HepG2 (cell line): ENCODE data around the gene ABCC3. TPM values are rescaled to one million over a fixed set of nuclear protein-coding genes. Genes with fewer than 3 reads are reported as not detected.

Source experiments
- ARID4A ChIP-seq: sonication (generic); formaldehyde crosslinking; IDR thresholded peaks from 2 replicates; pipeline ENCODE4 v1.5.0; 2020; ENCODE audit warnings: mild to moderate bottlenecking, missing genetic modification reagents, borderline replicate concordance
- CHD4 ChIP-seq: fragments of 200-600 bp; sonication (generic); IDR thresholded peaks from 2 replicates; pipeline ENCODE4 v1.7.0; 2017; ENCODE audit warnings: mild to moderate bottlenecking, low read length, borderline replicate concordance
- ETV5 ChIP-seq: IDR thresholded peaks from 2 replicates; pipeline ENCODE4 v1.6.1; 2018; ENCODE audit warnings: missing biosample characterization, missing genetic modification reagents, inconsistent platforms, borderline replicate concordance
- GATAD2A ChIP-seq: IDR thresholded peaks from 2 replicates; pipeline ENCODE4 v1.6.1; 2016
- HBP1 ChIP-seq: IDR thresholded peaks from 2 replicates; pipeline ENCODE4 v1.6.1; 2016; ENCODE audit warnings: low read depth, control low read depth
- HIC2 ChIP-seq: sonication (generic); formaldehyde crosslinking; IDR thresholded peaks from 2 replicates; pipeline ENCODE4 v1.9.0; 2022; ENCODE audit warnings: low read depth, missing genetic modification reagents
- MED13 ChIP-seq: sonication (generic); formaldehyde crosslinking; IDR thresholded peaks from 2 replicates; pipeline ENCODE4 v1.5.0; 2020; ENCODE audit warnings: missing genetic modification reagents
- RARA ChIP-seq: IDR thresholded peaks from 2 replicates; pipeline ENCODE4 v1.6.1; 2016; ENCODE audit warnings: missing genetic modification reagents, missing compliant biosample characterization
- RBFOX2 ChIP-seq: fragments of 200-400 bp; formaldehyde crosslinking; IDR thresholded peaks from 2 replicates; pipeline ENCODE4 v1.6.1; 2017; ENCODE audit warnings: low read depth, mild to moderate bottlenecking, low read length
- TFDP1 ChIP-seq: IDR thresholded peaks from 2 replicates; pipeline ENCODE4 v1.6.1; 2016; ENCODE audit warnings: missing compliant biosample characterization, missing genetic modification reagents, borderline replicate concordance
- ZBTB33 ChIP-seq: sonication (generic); formaldehyde crosslinking; IDR thresholded peaks from 2 replicates; pipeline ENCODE4 v1.4.0; 2020; ENCODE audit warnings: missing genetic modification reagents
- ZNF160 ChIP-seq: sonication (generic); formaldehyde crosslinking; IDR thresholded peaks from 2 replicates; pipeline ENCODE4 v1.8.0; 2022; ENCODE audit warnings: mild to moderate bottlenecking, inconsistent platforms, missing genetic modification reagents
- ZNF687 ChIP-seq: sonication (generic); formaldehyde crosslinking; IDR thresholded peaks from 2 replicates; pipeline ENCODE4 v1.5.1; 2020; ENCODE audit warnings: mild to moderate bottlenecking, missing genetic modification reagents, moderate library complexity
- polyA plus RNA-seq, 8 experiments: library from polyadenylated mRNA; depleted of rRNA in 3 of 8; stranded (reverse) in 7 of 8; unstranded in 1 of 8; fragments of >200 nt; fragmentation: Illumina TruSeq in 4 of 8; extraction: Trizol in 4 of 8; gene quantifications; 2 replicates each; pipeline versions ENCODE4 v1.2.1 to v1.2.3, GENCODE V29; 2011 to 2016; ENCODE audit warnings: low read depth in 4 of 8, missing spikeins in 1 of 8, mixed read lengths in 1 of 8; ENCODE audit not compliant: insufficient read depth in 1 of 8
- total RNA-seq, 5 experiments: library from RNA; depleted of rRNA; stranded (reverse); fragments of >200 nt; fragmentation: Illumina TruSeq; extraction: Trizol; gene quantifications; 2 replicates each; pipeline ENCODE4 v1.2.3, GENCODE V29; 2016; ENCODE audit warnings: low read depth in 1 of 5

Gene ABCC3
- total and polyA plus RNA-seq, 2 of the 13 experiments (the other 11 are each of a cell fraction or from before 2014, with no cell fraction given), result 25.2 to 50.7 TPM

GRCh38 chr17:50668025-50668837 is 33.5 kb downstream of the ABCC3 start (continued):
- TF ChIP-seq ZNF687, result peak; percentile 18; the same call in 1 of the 2 replicates
- TF ChIP-seq ARID4A (CRISPR knock-in tag), result no peak
- no peak for TF ChIP-seq ZNF160 (CRISPR knock-in tag)
- TF ChIP-seq ZBTB33 (CRISPR knock-in tag), result no peak
- TF ChIP-seq MED13 (CRISPR knock-in tag), result no peak
- no peak for TF ChIP-seq TFDP1
- TF ChIP-seq HBP1, result no peak
- TF ChIP-seq CHD4, result no peak
- no peak for TF ChIP-seq HIC2
- TF ChIP-seq ETV5 (CRISPR knock-in tag), result no peak
- TF ChIP-seq RBFOX2, result no peak
- no peak; the same call in 1 of the 2 replicates for TF ChIP-seq GATAD2A (CRISPR knock-in tag)
- TF ChIP-seq RARA (CRISPR knock-in tag), result peak; percentile 72
